AG10803 (cell line): ENCODE measurements around the gene SLC25A21.

ENCODE experiments used
- DNase-seq: peaks from one replicate; pipeline ENCODE4 v3.0.0; 2010; ENCODE audit warnings: low read depth
- H3K4me3 ChIP-seq: 2 replicates; pipeline ENCODE4 v1.5.1; 2011; ENCODE audit warnings: mild to moderate bottlenecking, low read length, control low read depth
- CTCF ChIP-seq: conservative IDR thresholded peaks from 2 replicates; pipeline ENCODE4 v1.5.1; 2011; ENCODE audit warnings: mild to moderate bottlenecking, low read length, control low read depth, inconsistent platforms

Gene SLC25A21

GRCh38 chr14:37063467-37064240, 108.8 kb downstream of the SLC25A21 start:
- TF ChIP-seq CTCF: no peak
- no peak overlapping the region for H3K4me3 ChIP-seq
- DNase-seq: no peak

- no peak overlapping the region for H3K4me3 ChIP-seq
- TF ChIP-seq CTCF: no peak
- DNase-seq: no peak
Measured at GRCh38 chr14:37062191-37062803, 110.1 kb downstream of the SLC25A21 start.

GRCh38 chr14:37061697-37062096, 110.7 kb downstream of the SLC25A21 start:
- no peak overlapping the region for H3K4me3 ChIP-seq
- no peak for TF ChIP-seq CTCF
- no peak for DNase-seq

- H3K4me3 ChIP-seq: no peak overlapping the region
- no peak for TF ChIP-seq CTCF
- DNase-seq: no peak
Measured at GRCh38 chr14:37060496-37061260, 111.7 kb downstream of the SLC25A21 start.

GRCh38 chr14:37057776-37058175, 114.6 kb downstream of the SLC25A21 start:
- DNase-seq: no peak
- no peak for TF ChIP-seq CTCF
- H3K4me3 ChIP-seq: no peak overlapping the region

- DNase-seq: peak; percentile 52
- TF ChIP-seq CTCF: no peak
Measured at GRCh38 chr14:37056473-37056872, 115.9 kb downstream of the SLC25A21 start.

GRCh38 chr14:37054869-37055268, 117.5 kb downstream of the SLC25A21 start:
- H3K4me3 ChIP-seq: no peak overlapping the region
- no peak for DNase-seq
- TF ChIP-seq CTCF: no peak

More at GRCh38 chr14:37056473-37056872, 115.9 kb downstream of the SLC25A21 start:
- no peak overlapping the region for H3K4me3 ChIP-seq
